ENCODE results near the gene PLCB2. TPM values are rescaled to one million over a fixed set of nuclear protein-coding genes. Genes with fewer than 3 reads are reported as not detected.

PLCB2 gene
- total RNA-seq, 2 donors from 2014 or later, result 4.4 to 5.3 TPM

- peaks cover 3% of the 10 kb centered on the region for H3K4me1 ChIP-seq (ENCODE audit: control insufficient read depth, insufficient read depth, low read length)
- H3K27me3 ChIP-seq (ENCODE audit: control insufficient read depth, insufficient read depth, low read length, poor library complexity, severe bottlenecking), result no peaks in the 10 kb centered on the region
- no peaks in the 10 kb centered on the region for H3K9me3 ChIP-seq (ENCODE audit: control insufficient read depth, low read length)
- Mint-ChIP-seq H3K36me3 (ENCODE audit: low read depth) (peaks cover 10% of the 10 kb centered on the region), H3K27ac (no peak overlapping the region), H3K4me3 (no peak overlapping the region), H3K9me3 (no peaks in the 10 kb centered on the region), H3K27me3 (ENCODE audit: insufficient read depth) (no peaks in the 10 kb centered on the region), H3K4me1 (peaks cover 9% of the 10 kb centered on the region)
- no peak overlapping the region for H3K4me3 ChIP-seq (ENCODE audit: low read length)
- no peak for TF ChIP-seq CTCF (conservative IDR thresholded peaks at IDR 0.05)
- no peak overlapping the region for H3K9ac ChIP-seq (ENCODE audit: extremely low read depth, low read length, poor library complexity, severe bottlenecking)
- whole genome bisulfite sequencing, 2 experiments (ENCODE audit: insufficient coverage in 1 of 2, insufficient read length in 1 of 2), result 87 to 93% methylated on average over 9 to 11 of the region's 11 CpGs
- H3K36me3 ChIP-seq (ENCODE audit: control insufficient read depth, insufficient read depth, low read length), result no peaks in the 10 kb centered on the region
- no peak for DNase-seq
- no peak overlapping the region for H3K27ac ChIP-seq (ENCODE audit: low read depth, low read length)
Observed at GRCh38 chr15:40270246-40270995, 37.3 kb downstream of the PLCB2 start.

GRCh38 chr15:40269604-40270003, 38.1 kb downstream of the PLCB2 start:
- no peaks in the 10 kb centered on the region for H3K9me3 Mint-ChIP-seq
- Histone ChIP-seq H3K27ac (ENCODE audit: low read depth, low read length) (no peak overlapping the region), H3K36me3 (ENCODE audit: control insufficient read depth, insufficient read depth, low read length) (no peaks in the 10 kb centered on the region), H3K4me3 (ENCODE audit: low read length) (no peak overlapping the region), H3K4me1 (ENCODE audit: control insufficient read depth, insufficient read depth, low read length) (peaks cover 3% of the 10 kb centered on the region), H3K9ac (ENCODE audit: extremely low read depth, low read length, poor library complexity, severe bottlenecking) (no peak overlapping the region), H3K27me3 (ENCODE audit: control insufficient read depth, insufficient read depth, low read length, poor library complexity, severe bottlenecking) (no peaks in the 10 kb centered on the region), H3K9me3 (ENCODE audit: control insufficient read depth, low read length) (no peaks in the 10 kb centered on the region)
- no peak overlapping the region for H3K27ac Mint-ChIP-seq
- H3K4me3 Mint-ChIP-seq, result no peak overlapping the region
- peaks cover 8% of the 10 kb centered on the region for H3K36me3 Mint-ChIP-seq (ENCODE audit: low read depth)
- H3K27me3 Mint-ChIP-seq (ENCODE audit: insufficient read depth), result no peaks in the 10 kb centered on the region
- no peak for DNase-seq
- TF ChIP-seq CTCF (conservative IDR thresholded peaks at IDR 0.05), result no peak
- 59 to 73% methylated on average over 2 to 4 of the region's 4 CpGs for WGBS, 2 experiments (ENCODE audit: insufficient coverage in 1 of 2, insufficient read length in 1 of 2)
- peaks cover 12% of the 10 kb centered on the region for H3K4me1 Mint-ChIP-seq

- Histone ChIP-seq H3K9ac (ENCODE audit: extremely low read depth, low read length, poor library complexity, severe bottlenecking) (no peak overlapping the region), H3K27ac (ENCODE audit: low read depth, low read length) (no peak overlapping the region), H3K4me3 (ENCODE audit: low read length) (no peak overlapping the region), H3K36me3 (ENCODE audit: control insufficient read depth, insufficient read depth, low read length) (no peaks in the 10 kb centered on the region), H3K27me3 (ENCODE audit: control insufficient read depth, insufficient read depth, low read length, poor library complexity, severe bottlenecking) (no peaks in the 10 kb centered on the region), H3K4me1 (ENCODE audit: control insufficient read depth, insufficient read depth, low read length) (peaks cover 3% of the 10 kb centered on the region), H3K9me3 (ENCODE audit: control insufficient read depth, low read length) (no peaks in the 10 kb centered on the region)
- Mint-ChIP-seq H3K36me3 (ENCODE audit: low read depth) (peaks cover 4% of the 10 kb centered on the region), H3K4me3 (no peak overlapping the region), H3K4me1 (peaks cover 13% of the 10 kb centered on the region), H3K27ac (no peak overlapping the region), H3K27me3 (ENCODE audit: insufficient read depth) (no peaks in the 10 kb centered on the region), H3K9me3 (no peaks in the 10 kb centered on the region)
- DNase-seq, result no peak
- no peak for TF ChIP-seq CTCF (conservative IDR thresholded peaks at IDR 0.05)
- 36 to 59% methylated on average over 3 to 4 of the region's 4 CpGs for whole genome bisulfite sequencing, 2 experiments (ENCODE audit: insufficient coverage in 1 of 2, insufficient read length in 1 of 2)
Observed at GRCh38 chr15:40267670-40268069, 40.1 kb downstream of the PLCB2 start.
